Activated naive CD8-positive, alpha-beta T cell treated with anti-CD3 and anti-CD28 coated beads, Interleukin-2, amount 50 U/mL, for 16 hours (primary cell): Measurements from ENCODE around the gene GOLGA1.

Experiments
- DNase-seq: peaks from one replicate; pipeline ENCODE4 v3.0.0-alpha.2; 2020; ENCODE audit warnings: low read depth, low spot score

GOLGA1 gene

DNA sequence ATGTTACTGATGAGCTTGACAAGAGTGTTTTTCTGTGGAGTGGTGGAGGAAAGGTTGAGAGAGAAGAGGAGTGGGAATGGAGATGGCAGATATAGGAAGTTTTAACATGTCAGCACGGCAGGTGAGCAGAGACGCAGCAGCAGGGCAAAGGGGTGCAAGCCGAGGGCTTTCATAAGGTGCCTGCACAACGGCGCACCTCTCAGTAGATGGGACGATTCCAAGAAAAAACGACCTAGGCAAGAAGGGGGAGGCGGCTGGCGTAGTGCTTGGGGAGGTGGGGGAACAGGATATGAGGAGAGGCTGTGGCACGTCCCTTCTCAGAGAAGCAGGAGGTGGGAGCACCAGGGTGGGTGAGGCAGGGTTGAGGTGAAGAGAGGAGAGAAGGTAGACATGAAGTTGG is 54.4 kb downstream of the GOLGA1 start:
- no peak for DNase-seq

- DNase-seq = no peak
These were observed 55.3 kb downstream of the GOLGA1 start for GRCh38 chr9:124885551-124885950.

- DNase-seq = no peak
These were observed 56.5 kb downstream of the GOLGA1 start for GRCh38 chr9:124884376-124884775.

- no peak for DNase-seq
These were observed 58.7 kb downstream of the GOLGA1 start for GRCh38 chr9:124882231-124882630.

DNA sequence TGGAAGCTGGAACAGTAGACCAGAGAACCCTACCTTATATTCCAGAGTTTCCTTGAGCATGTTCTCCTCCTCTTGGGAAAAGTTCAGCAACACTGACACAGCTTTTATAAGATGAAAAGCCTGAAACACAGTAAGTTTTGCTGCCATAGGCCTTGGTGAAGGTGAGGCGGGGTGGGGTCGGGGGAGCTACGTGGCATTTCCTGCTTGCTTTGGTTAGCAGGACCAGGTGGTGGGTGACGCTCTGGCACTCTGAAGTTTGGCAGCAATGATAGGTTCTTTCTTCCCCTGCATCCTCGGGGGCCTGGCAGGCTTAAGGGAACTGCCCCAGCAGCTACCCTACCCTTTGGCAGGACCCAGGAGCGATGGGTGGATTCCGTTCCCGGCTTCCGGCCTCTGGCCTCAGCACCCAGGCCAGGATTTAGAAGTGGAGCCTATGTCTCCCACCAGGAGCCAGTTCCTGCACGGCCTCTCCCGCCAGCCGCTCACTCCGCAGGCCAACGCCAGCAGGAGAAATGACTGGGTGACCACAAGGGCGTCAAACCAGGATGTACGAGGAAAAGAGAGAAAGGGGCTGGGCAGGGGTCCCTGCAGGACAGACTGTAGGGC is 59.6 kb downstream of the GOLGA1 start:
- DNase-seq = no peak

DNA sequence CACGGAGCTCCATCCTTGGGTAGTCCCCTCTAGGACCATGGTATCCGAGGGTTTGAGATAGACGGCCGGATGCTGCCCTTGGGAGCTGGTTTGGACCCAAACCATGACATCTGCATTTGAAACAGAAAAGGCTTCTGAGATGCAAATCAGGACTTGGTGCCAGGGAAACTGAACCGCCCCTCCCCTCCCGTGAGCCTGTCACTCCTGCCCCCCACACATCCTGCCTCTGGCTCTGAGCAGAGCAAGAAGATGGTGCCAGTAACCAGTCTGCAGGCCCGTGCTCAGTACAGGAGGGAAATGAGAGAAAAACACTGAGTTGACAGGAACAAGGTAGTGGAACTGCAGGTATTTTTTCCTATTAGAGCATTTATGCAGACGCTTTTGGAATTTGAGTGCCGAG is 60.4 kb downstream of the GOLGA1 start:
- DNase-seq = no peak

DNA sequence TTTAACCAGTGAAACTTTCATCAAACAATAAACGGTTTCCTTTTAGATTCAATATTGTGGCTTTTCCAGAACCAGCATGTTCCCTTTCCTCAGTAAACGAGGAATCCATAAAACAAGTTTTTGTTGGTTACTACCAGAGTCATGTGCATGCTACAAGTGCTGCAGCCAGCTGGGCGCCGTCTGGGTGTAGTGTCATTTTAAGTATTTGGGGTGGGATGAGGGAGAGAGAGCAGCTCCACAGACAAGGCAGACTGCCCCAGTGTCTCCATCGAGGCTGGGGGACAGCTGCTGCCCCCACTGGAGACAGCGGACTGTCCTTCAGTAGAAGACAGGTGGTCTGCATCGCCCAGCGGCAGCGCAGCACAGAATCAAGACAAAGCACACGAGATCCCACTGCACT is 61.7 kb downstream of the GOLGA1 start:
- no peak for DNase-seq

GRCh38 chr9:124878518-124878917 is 62.4 kb downstream of the GOLGA1 start:
- DNase-seq = no peak

- DNase-seq = no peak
These were observed 62.9 kb downstream of the GOLGA1 start for GRCh38 chr9:124878021-124878420.

- DNase-seq = no peak
These were observed 63.7 kb downstream of the GOLGA1 start for GRCh38 chr9:124877021-124877782.

- DNase-seq = no peak
These were observed 65.4 kb downstream of the GOLGA1 start for GRCh38 chr9:124875501-124875900.

GRCh38 chr9:124873664-124874063 is 67.2 kb downstream of the GOLGA1 start:
- no peak for DNase-seq

DNA sequence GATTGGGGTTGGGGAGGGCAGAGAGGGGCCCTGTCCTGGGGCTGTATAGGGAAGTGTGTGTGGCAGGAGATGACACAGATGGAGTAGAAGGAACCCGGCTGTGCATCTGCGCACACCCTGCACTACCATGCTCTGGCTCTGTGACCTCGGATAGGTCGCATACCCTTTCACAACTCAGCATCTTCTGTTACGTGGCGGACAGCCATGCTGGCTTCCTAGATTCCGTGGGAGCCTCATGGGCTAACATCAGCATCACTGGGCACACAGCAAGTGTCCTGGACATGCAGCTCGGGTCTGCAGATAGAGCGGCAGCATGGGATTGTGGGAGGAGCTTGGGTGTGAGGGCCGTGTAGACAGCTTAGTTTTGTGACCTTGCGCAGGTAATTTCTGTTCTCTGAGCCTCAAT is 69.7 kb downstream of the GOLGA1 start:
- DNase-seq = no peak

DNA sequence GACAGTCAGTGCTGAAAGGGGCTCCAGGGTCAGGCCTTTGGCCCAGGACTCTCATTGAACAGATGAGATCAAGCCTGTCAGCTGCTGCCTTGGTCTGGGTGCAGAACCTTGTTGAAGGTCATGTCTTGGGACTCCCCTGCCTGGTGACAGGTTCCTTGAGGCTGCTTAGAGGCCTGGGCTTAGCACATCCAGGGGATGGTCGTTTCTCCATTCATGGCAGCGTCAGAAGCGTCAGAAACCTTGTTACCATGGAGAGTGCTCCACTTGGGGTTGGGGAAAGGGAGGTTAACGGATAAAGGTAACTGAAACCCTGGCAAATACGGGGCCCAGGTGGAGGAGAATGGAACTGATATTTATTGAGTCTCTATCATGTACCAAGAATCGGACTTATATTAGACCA is 70.2 kb downstream of the GOLGA1 start:
- no peak for DNase-seq

DNA sequence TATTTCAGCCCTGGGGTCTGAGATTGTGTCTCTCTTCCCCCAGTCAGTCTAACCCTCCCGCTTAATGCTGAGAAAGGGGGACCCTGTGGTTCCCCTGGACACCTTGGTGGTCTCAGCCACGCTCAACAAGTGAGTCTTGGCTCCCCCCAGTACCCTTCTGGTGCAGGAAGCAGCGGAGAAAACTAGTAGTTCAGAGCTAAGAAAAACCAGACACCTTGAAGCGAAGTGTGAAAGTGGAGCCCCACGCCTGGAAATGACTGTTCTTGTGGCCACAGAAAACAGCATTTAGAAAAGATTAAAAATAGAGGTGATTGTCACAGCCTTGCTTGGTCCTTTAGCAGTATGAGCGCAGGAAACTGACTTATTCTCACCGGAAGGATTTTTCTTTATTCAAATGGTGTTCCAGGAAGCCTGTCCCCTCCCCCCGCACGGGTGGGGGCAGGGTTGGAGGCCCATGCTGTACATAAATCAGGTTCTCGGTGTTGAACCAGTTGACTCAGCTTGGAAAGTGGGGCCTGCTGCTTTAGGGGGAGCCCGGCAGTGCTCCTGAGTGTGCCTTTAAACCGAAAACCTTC is 70.8 kb downstream of the GOLGA1 start:
- DNase-seq = peak; percentile 74

GRCh38 chr9:124869466-124869985 is 71.4 kb downstream of the GOLGA1 start:
- no peak for DNase-seq

GRCh38 chr9:124868511-124869465 is 72.1 kb downstream of the GOLGA1 start:
- DNase-seq = peak; percentile 81

DNA sequence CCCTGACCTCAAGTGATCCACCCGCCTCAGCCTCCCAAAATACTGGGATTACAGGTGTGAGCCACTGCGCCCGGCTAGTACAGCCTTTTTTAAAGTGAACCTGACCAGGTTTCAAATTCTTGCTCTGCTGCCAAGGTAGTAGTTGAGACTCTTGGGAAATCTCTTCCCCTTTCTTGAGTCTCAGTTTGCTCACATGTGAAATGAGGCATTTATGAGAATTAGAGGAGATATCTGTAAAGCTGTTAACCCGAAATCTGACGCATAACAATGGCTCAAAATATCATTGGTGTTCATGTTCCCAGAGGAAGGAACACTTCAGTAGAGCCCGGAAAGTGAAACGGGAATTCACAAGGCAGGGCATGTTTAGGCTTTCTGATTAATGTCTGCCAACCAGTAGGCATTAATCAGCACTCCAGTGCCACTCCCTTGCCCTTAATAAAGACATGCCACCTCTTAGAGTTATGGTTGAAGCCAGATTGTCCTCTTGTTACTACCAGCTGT is 77.5 kb downstream of the GOLGA1 start:
- DNase-seq = no peak

GRCh38 chr9:124861342-124862229 is 79.3 kb downstream of the GOLGA1 start, which contains the start of the genes ARPC5L and RPL35:
TSS of gene ARPC5L (plus strand) at chr9:124862130. CDS start at chr9:124869291, 7,161 bp downstream.
TSS of gene RPL35 (minus strand) at chr9:124861957. CDS start at chr9:124861912, 45 bp downstream.
- peak; percentile 90 for DNase-seq
